ENCODE data around the gene CLIP1.

DNA sequence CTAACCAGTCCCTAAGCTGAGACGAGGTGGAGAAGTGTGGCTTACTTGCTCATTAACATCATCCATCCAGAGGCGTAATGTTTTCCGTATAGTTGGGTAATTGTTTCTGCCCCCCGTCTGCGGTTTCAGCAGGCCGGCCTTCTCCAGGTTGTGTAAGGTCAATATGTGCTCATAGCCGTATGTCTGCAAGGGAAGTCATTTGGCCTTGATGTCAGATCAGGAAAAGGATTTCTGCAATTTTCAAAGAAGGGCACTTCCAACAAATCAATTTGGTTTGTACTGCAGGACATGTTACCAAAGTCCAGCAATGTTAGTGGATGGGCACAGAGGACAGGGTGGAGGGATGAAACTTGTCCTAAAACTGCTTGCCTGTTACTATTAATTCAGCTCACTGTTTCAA, 186.7 kb downstream of the CLIP1 start:
- TF ChIP-seq, protein P1, sequence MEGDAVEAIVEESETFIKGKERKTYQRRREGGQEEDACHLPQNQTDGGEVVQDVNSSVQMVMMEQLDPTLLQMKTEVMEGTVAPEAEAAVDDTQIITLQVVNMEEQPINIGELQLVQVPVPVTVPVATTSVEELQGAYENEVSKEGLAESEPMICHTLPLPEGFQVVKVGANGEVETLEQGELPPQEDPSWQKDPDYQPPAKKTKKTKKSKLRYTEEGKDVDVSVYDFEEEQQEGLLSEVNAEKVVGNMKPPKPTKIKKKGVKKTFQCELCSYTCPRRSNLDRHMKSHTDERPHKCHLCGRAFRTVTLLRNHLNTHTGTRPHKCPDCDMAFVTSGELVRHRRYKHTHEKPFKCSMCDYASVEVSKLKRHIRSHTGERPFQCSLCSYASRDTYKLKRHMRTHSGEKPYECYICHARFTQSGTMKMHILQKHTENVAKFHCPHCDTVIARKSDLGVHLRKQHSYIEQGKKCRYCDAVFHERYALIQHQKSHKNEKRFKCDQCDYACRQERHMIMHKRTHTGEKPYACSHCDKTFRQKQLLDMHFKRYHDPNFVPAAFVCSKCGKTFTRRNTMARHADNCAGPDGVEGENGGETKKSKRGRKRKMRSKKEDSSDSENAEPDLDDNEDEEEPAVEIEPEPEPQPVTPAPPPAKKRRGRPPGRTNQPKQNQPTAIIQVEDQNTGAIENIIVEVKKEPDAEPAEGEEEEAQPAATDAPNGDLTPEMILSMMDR (IDR thresholded peaks at IDR 0.05), result no peak
- no peak for TF ChIP-seq POLR2A (IDR thresholded peaks at IDR 0.05)
